Left ventricle myocardium inferior (tissue), 1 donor: Measurements from ENCODE around the gene APEH. TPM values are rescaled to one million over a fixed set of nuclear protein-coding genes. Genes with fewer than 3 reads are reported as not detected.

Experiments
- DNase-seq: peaks from one replicate; pipeline ENCODE4 v3.0.0-alpha.2; 2020
- H3K27ac ChIP-seq: fragments of 200-600 bp; replicated peaks from 2 replicates; pipeline ENCODE4 v1.8.0; 2021
- H3K27me3 ChIP-seq: fragments of 200-600 bp; 2 replicates; pipeline ENCODE4 v1.8.0; 2021; ENCODE audit warnings: low read depth
- H3K36me3 ChIP-seq: fragments of 200-600 bp; 2 replicates; pipeline ENCODE4 v1.8.0; 2021
- H3K4me1 ChIP-seq: fragments of 200-600 bp; 2 replicates; pipeline ENCODE4 v1.8.0; 2021
- H3K4me3 ChIP-seq: fragments of 200-600 bp; 2 replicates; pipeline ENCODE4 v1.8.0; 2021; ENCODE audit warnings: mild to moderate bottlenecking, moderate library complexity
- H3K9me3 ChIP-seq: fragments of 200-600 bp; replicated peaks from 2 replicates; pipeline ENCODE4 v1.8.0; 2021
- intact Hi-C: fragments of 100-400 bp; cut with micrococcal nuclease; formaldehyde crosslinking; loops from one replicate; pipeline ENCODE4 v1.11.0; 2022
- total RNA-seq: library from RNA; stranded (reverse); fragmentation: NEBNext Ultra II Directional; extraction: Animal tissue kit (Norgen Biotek cat#: 25700); gene quantifications from one replicate; pipeline ENCODE4 v1.2.1, GENCODE V29; 2021
- TF ChIP-seq, protein P1 (sequence below): fragments of 200-600 bp; IDR thresholded peaks from 2 replicates; pipeline ENCODE4 v1.8.0; 2021; ENCODE audit warnings: antibody characterized with exemption, mild to moderate bottlenecking, borderline replicate concordance
- donor health status: DM: no; HTN: yes; CAD: no; lungs with severe emphysema.

The APEH gene
- total RNA-seq, 1 donor from 2014 or later, result 99.0 TPM

DNA sequence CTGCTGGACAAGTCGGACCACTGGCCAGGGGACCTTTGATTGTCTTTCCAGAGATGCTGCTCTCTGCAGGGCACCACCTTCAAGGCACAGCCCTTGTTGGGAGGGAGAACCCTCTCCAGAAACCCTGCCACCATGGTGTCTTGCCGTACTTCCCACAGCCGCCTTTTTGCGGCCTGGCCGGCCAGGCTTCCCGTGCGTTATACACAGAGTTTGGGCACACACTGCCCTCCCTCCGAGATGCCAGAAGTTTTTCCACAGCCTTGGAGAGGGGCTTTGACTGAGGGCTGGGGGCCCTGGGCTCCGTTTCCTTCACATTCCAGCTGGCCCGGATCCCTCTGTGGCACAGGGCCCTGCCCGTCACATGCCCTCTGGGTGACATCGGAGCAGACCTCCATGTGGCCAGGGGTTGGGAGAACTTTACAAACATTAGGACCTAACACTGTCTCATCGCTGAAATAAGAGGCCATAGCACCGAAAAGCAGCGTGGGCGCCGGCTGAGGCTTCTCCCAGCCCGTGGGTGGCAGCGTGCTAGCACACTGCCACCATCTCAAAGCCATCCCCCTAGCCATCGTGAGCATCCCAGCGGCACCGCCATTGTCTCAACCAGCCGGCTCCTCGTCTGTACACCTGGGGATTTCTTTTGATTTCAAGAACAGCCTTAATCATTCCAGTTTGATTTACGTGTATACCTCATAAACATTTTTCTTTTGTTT, 6.3 kb upstream of the APEH start:
- peaks cover 13% of the 10 kb centered on the region for H3K4me1 ChIP-seq
- no peak overlapping the region for H3K27ac ChIP-seq
- DNase-seq, result no peak
- no peaks in the 10 kb centered on the region for H3K27me3 ChIP-seq
- no peaks in the 10 kb centered on the region for H3K9me3 ChIP-seq
- H3K36me3 ChIP-seq, result no peaks in the 10 kb centered on the region
- no peak overlapping the region for H3K4me3 ChIP-seq
- TF ChIP-seq, protein P1, sequence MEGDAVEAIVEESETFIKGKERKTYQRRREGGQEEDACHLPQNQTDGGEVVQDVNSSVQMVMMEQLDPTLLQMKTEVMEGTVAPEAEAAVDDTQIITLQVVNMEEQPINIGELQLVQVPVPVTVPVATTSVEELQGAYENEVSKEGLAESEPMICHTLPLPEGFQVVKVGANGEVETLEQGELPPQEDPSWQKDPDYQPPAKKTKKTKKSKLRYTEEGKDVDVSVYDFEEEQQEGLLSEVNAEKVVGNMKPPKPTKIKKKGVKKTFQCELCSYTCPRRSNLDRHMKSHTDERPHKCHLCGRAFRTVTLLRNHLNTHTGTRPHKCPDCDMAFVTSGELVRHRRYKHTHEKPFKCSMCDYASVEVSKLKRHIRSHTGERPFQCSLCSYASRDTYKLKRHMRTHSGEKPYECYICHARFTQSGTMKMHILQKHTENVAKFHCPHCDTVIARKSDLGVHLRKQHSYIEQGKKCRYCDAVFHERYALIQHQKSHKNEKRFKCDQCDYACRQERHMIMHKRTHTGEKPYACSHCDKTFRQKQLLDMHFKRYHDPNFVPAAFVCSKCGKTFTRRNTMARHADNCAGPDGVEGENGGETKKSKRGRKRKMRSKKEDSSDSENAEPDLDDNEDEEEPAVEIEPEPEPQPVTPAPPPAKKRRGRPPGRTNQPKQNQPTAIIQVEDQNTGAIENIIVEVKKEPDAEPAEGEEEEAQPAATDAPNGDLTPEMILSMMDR, result no peak
- intact Hi-C loops, result no loop called here

DNA sequence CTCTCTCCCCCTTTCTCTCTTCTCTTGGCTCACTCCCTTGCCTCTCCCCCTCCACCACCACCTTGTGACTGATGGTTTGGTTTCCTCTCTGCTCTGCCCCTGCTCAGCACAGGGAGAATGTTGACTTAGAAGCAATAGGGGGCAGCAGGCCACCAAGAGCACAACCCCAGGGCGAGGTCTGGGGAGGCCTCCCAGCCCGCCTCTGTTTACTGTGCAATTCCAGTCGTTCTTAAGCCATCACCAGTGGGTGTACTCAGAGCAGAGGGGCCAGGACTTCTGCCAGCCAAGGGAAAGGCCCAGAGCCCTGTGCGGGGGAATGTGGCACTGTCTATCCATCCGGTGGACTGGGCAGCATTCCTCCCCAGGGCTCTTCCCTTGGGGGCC, 5.7 kb upstream of the APEH start:
- Histone ChIP-seq H3K4me1 (peaks cover 17% of the 10 kb centered on the region), H3K9me3 (no peaks in the 10 kb centered on the region), H3K27me3 (no peaks in the 10 kb centered on the region), H3K4me3 (no peak overlapping the region), H3K27ac (no peak overlapping the region), H3K36me3 (no peaks in the 10 kb centered on the region)
- intact Hi-C loops, result no loop called here
- no peak for DNase-seq
- TF ChIP-seq, protein P1, result no peak

DNA sequence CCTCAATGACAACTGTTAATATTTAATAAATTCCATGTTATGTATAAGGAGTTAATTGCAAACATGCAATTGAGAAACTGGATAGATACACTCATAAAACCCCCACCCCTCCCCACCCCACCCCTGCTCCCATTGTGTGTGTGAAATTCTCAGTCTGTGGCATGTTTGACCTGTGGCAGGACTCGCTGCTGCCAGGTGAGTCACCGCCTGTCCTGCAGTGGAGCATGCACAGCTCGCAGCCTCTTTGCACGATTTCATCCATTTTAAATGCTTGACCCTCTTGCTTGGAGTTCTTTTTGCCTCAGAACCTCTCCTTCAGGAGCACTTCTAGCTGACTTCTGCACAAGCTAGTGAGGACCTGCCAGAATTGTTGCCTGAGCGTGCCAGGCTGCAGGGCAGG, 5.3 kb upstream of the APEH start:
- TF ChIP-seq, protein P1, result no peak
- Histone ChIP-seq H3K9me3 (no peaks in the 10 kb centered on the region), H3K27me3 (no peaks in the 10 kb centered on the region), H3K27ac (no peak overlapping the region), H3K36me3 (no peaks in the 10 kb centered on the region), H3K4me3 (no peak overlapping the region), H3K4me1 (peaks cover 22% of the 10 kb centered on the region)
- intact Hi-C loops, result no loop called here
- DNase-seq, result no peak

DNA sequence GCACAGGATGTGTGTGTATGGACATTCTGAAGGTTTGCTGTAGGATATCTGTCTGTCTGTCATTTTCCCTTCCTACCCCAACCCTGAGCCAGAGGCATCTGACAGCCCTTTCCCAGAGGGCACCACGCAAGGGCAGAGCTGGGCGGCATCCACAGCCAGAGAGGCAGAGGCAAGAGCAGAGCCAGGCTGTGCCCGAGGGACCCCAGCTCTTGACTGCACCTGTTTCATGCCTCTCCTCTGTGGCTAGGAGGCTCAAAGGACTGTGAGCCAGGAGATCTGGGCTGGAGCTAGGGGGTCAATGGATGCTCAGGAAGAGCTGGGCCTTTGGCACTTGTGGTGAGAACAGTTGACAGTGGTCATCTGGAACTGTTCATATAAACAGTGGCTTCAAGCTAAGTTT, 4.8 kb upstream of the APEH start:
- Histone ChIP-seq H3K9me3 (no peaks in the 10 kb centered on the region), H3K27me3 (no peaks in the 10 kb centered on the region), H3K4me1 (peaks cover 27% of the 10 kb centered on the region), H3K4me3 (no peak overlapping the region), H3K27ac (no peak overlapping the region), H3K36me3 (no peaks in the 10 kb centered on the region)
- TF ChIP-seq, protein P1, result no peak
- no peak for DNase-seq
- intact Hi-C loops, result no loop called here

DNA sequence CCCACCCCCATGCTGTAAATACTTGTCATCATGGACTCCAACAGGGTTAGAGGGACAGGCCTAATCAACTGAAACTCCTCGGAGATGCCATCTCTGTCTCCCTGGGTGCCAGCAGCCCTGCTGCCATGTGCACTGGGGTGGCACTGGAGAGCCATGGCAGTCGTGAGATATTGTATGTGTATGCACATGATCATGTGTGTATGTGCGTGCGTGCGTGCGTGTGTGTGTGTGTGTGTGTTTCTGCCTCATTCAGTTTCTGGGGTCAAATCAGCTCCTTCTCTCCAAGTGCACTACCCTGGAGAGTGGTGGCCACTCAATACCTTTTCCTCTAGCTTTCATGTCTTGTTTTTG, 3.2 kb upstream of the APEH start:
- Histone ChIP-seq H3K27me3 (no peaks in the 10 kb centered on the region), H3K27ac (no peak overlapping the region), H3K4me1 (peaks cover 34% of the 10 kb centered on the region), H3K36me3 (peaks cover 4% of the 10 kb centered on the region), H3K4me3 (no peak overlapping the region), H3K9me3 (no peaks in the 10 kb centered on the region)
- DNase-seq, result no peak
- intact Hi-C loops, result loop anchor here (2.0 kb wide), 1 partner anchor 132 kb away; no protein-coding TSS in a partner anchor
- TF ChIP-seq, protein P1, result no peak
